Immature natural killer cell (primary cell): ENCODE results near the gene AOPEP. TPM values are rescaled to one million over a fixed set of nuclear protein-coding genes. Genes with fewer than 3 reads are reported as not detected.

Source experiments
- DNase-seq, 3 donors: peaks; one replicate each; pipeline ENCODE4 v3.0.0; 2022; ENCODE audit warnings: mixed read lengths in 1 of 3
- H3K27ac Mint-ChIP-seq, 6 donors: one replicate each; pipeline ENCODE4 v1.8.0; 2020; ENCODE audit warnings: mixed read lengths in 6 of 6, mild to moderate bottlenecking in 5 of 6, inconsistent platforms in 4 of 6, moderate library complexity in 3 of 6
- H3K27me3 Mint-ChIP-seq, 3 donors: one replicate each; pipeline ENCODE4 v1.8.0; 2020 to 2021; ENCODE audit warnings: low read depth in 3 of 3, mild to moderate bottlenecking in 3 of 3, mixed read lengths in 3 of 3, moderate library complexity in 3 of 3, inconsistent platforms in 1 of 3
- H3K36me3 Mint-ChIP-seq, 3 donors: one replicate each; pipeline ENCODE4 v1.8.0; 2020; ENCODE audit warnings: mixed read lengths in 3 of 3, inconsistent platforms in 2 of 3, mild to moderate bottlenecking in 2 of 3
- H3K4me1 Mint-ChIP-seq, 2 donors: one replicate each; pipeline ENCODE4 v1.8.0; 2020; ENCODE audit warnings: inconsistent platforms in 2 of 2, mild to moderate bottlenecking in 2 of 2, mixed read lengths in 2 of 2, moderate library complexity in 1 of 2
- H3K4me3 Mint-ChIP-seq, 5 donors: one replicate each; pipeline ENCODE4 v1.8.0; 2020; ENCODE audit warnings: mild to moderate bottlenecking in 5 of 5, mixed read lengths in 5 of 5, inconsistent platforms in 3 of 5, moderate library complexity in 3 of 5
- H3K9me3 Mint-ChIP-seq, 6 donors: one replicate each; pipeline ENCODE4 v1.8.0; 2020; ENCODE audit warnings: mild to moderate bottlenecking in 6 of 6, mixed read lengths in 6 of 6, inconsistent platforms in 4 of 6, moderate library complexity in 3 of 6
- polyA plus RNA-seq, 3 donors: library from polyadenylated mRNA; unstranded; fragments of 300-500 nt; fragmentation: Illumina TruSeq; gene quantifications; one replicate each; pipeline ENCODE4 v1.2.3, GENCODE V29; 2021

The AOPEP gene
- polyA plus RNA-seq, 3 donors from 2014 or later, result 4.1 to 6.5 (median 5.2) TPM

DNA sequence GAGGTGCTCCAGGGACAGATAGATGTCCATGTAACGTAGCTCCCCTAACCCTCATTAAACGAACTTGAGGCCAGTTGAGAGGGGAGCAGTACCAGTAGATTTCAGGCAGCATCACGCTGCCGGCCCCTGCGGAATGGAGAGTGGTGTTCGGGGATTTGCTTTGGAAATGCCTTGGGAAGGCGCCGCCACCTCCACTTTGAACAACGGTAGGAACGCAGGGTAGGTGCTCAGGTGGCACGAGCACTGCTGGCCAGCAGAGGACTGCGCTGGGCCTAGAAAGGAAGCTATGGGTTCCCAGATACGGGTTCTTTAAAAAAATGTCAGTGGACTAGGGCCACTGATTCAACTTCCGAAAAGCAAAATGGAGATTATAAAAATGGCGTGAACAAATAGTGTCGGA, 319.3 kb downstream of the AOPEP start:
- Mint-ChIP-seq H3K4me1 (peaks cover 12 to 22% of the 10 kb centered on the region in 2 donors), H3K27ac (no peak overlapping the region), H3K36me3 (peaks cover 3 to 7% (median 6%) of the 10 kb centered on the region in 3 donors), H3K9me3 (no peaks in the 10 kb centered on the region), H3K4me3 (no peak overlapping the region), H3K27me3 (peaks cover 0 to 12% (median 4%) of the 10 kb centered on the region in 3 donors)
- no peak for DNase-seq

DNA sequence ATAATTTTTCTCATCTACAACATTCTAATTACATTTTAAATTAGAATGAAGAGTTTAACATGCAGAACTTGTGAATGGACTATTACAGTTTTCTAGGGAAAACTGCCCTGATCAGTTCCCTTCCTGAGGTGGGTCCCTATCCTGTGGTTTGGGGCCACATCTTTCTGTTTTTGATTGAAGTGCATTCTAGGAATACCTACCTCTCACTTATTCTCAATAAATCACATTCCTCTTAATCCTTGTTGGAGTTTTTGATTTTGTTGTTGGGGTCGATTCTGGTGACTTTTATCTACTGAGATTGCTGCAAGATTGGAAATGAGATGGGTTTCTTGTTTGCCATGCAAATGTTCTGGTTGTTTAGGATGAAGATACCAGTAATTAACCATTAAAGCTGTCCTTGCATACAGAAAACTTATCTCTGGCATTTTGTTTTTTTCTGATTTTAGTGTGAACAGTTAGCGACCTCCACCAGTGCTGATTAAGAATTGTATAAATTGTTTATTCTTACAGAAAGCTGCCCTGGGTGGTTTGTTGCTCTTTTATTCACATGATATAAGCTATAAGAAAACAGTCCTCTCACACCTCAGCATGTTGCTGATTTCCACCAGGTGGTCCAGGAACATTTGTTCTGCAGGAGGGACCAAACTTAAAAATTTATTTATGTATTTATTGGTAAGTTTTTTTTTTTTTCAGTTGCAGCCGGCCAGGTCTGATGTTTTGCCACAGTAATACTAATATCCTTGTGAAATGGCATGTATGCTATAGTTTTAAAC, 321.1 kb downstream of the AOPEP start:
- H3K4me3 Mint-ChIP-seq, result peak overlapping the region; percentile 75 to 85 (median 85)
- peaks cover 0 to 10% (median 4%) of the 10 kb centered on the region in 3 donors for H3K27me3 Mint-ChIP-seq
- no peak overlapping the region for H3K27ac Mint-ChIP-seq
- H3K4me1 Mint-ChIP-seq, result peaks cover 12 to 22% of the 10 kb centered on the region in 2 donors
- no peaks in the 10 kb centered on the region for H3K9me3 Mint-ChIP-seq
- peaks cover 1 to 7% (median 6%) of the 10 kb centered on the region in 3 donors for H3K36me3 Mint-ChIP-seq
- no peak for DNase-seq

DNA sequence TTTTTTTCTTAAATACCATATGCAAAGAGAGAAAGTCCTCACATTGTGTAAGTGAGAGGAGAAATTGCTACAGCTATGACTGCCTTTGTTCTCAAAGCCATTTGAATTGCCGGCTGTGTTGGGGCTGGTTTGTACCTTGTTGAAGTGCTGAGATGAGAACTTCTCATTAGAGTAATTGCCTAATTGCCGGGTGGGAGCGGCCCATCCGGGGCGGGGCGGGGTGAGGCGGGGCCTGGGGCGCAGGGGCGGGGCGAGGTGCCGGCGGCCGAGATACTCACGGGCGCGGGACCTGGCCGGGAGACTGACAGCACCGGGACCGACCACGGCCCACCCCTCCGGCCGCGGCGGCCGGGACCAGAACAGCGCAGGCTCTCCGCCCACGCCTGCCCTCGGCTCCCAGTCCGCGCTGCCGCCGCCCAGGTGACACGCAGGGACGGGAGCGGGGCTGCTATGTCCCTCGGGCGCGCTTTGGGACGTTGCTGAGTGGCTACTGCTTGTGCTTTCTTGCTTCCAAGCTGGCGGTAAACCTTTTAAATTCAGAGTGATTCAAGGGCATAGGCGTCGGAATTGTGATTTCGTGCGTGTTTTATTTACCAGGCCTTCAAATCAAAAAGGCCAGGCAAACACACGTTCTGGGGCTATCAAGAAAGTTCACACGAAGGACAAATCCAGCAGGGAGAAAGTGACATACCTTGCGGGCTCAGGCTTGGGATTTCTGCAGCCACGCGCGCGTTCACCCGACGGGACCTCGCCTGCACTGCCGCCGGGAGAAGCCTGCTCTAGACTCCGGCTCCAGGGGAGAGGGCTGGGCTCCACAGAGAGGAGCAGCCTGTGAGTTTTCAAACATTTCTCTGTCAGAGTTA, 322.0 kb downstream of the AOPEP start:
- H3K9me3 Mint-ChIP-seq, result no peaks in the 10 kb centered on the region
- peak overlapping the region in 1 of 6 donors; percentile 41 for H3K27ac Mint-ChIP-seq
- peaks cover 12 to 22% of the 10 kb centered on the region in 2 donors for H3K4me1 Mint-ChIP-seq
- peak overlapping the region; percentile 80 to 88 (median 85) for H3K4me3 Mint-ChIP-seq
- peak; percentile 25 to 31 (median 30) for DNase-seq
- H3K27me3 Mint-ChIP-seq, result peaks cover 0 to 10% (median 4%) of the 10 kb centered on the region in 3 donors
- peaks cover 0 to 7% (median 6%) of the 10 kb centered on the region in 3 donors for H3K36me3 Mint-ChIP-seq

DNA sequence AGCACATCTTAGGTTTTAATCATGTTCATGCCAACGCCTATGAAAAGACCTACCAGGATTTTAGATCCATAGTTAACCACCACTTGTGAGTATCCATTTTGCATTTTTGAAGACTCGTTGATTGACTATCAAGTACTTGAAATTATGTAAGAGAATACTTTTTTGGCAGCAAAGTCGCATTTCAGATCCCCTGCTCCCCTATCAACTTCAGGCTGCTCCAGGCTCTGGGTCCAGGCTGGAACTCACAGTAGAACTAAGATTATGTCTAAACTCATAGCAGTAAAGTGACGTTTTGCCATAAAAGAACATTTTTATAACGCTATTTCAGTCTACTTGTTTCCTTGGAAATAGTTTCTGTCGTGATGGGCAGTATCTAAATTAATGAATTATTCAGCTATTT, 323.3 kb downstream of the AOPEP start:
- Mint-ChIP-seq H3K27ac (no peak overlapping the region), H3K4me1 (peaks cover 12 to 22% of the 10 kb centered on the region in 2 donors), H3K27me3 (peaks cover 0 to 10% (median 4%) of the 10 kb centered on the region in 3 donors), H3K9me3 (no peaks in the 10 kb centered on the region), H3K4me3 (peak overlapping the region in 2 of 5 donors; percentile 12 to 27), H3K36me3 (peaks cover 0 to 2% (median under 1%) of the 10 kb centered on the region in 3 donors)
- no peak for DNase-seq

DNA sequence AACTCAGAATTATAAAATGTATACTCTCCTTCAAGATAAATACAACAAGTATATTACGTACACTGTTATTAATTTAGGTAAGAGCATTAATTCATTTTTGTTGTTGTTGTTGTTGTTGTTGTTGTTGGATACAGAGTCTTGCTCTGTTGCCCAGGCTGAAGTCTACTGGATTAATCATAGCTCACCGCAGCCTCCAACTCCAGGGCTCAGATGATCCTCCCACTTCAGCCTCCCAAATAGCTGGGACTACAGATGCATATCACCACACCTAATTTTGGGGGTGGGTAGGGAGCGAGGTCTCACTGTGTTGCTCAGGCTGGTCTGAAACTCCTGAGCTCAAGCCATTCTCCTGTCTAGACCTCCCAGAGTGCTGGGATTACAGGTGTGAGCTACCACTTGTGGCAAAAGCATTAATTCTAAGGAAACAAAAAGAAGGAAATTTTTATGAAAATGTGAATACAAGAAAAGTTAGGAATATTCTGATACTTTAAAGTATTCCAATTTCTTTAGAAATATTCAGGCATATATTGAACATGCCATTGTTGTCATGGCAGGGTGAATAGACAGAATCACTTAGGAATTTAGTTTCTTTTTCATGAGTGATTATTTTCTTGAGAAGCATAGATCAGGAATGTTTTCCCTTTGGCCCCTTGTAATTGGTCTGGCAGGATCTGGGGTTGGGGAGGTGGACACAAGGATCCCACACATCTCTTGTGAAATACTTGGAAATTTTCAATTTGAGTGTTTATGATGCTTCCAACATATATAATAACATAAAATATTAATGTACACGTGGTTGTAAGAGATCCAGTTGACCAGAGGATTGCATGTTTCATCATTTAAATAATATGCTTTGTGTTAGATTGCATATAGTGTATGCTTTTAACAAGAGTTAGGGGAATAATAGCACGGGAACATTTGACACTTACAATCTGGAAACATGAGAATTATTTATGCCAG, 327.4 kb downstream of the AOPEP start:
- Mint-ChIP-seq H3K36me3 (peaks cover 0 to 3% (median 0%) of the 10 kb centered on the region in 3 donors), H3K27me3 (peaks cover 2 to 10% (median 6%) of the 10 kb centered on the region in 3 donors), H3K4me3 (no peak overlapping the region), H3K9me3 (no peaks in the 10 kb centered on the region), H3K4me1 (peaks cover 4 to 5% of the 10 kb centered on the region in 2 donors), H3K27ac (no peak overlapping the region)
- DNase-seq, result no peak

DNA sequence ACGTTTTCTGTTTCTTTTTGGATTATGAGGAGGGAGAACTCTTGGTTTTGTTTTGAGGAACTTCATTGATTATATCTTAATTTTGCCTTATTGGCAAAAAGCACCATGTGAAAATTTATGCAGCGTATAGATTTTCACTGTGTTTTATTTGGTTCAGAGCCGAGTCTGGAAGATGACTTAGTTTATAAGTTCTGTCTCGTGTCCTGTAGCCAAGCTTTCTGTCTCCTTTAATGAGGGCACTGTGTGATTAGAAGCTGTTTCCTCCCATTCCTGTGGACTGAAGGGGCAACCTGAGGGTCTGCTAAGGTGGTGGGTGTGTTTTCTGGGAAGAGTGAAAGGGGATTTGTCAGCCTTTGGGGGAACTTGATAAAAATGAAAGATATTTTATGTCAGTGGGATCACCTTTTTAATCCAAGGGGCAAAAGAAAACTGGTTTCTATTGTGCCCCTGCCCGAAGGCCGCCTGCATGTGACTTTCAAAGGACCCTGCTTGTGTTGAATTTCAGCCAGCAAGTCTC, 328.9 kb downstream of the AOPEP start:
- peaks cover 0 to 5% (median 2%) of the 10 kb centered on the region in 3 donors for H3K27me3 Mint-ChIP-seq
- DNase-seq, result no peak
- no peaks in the 10 kb centered on the region for H3K9me3 Mint-ChIP-seq
- H3K36me3 Mint-ChIP-seq, result peaks cover 0 to 3% (median 0%) of the 10 kb centered on the region in 3 donors
- no peak overlapping the region for H3K4me3 Mint-ChIP-seq
- H3K4me1 Mint-ChIP-seq, result no peaks in the 10 kb centered on the region
- H3K27ac Mint-ChIP-seq, result no peak overlapping the region

DNA sequence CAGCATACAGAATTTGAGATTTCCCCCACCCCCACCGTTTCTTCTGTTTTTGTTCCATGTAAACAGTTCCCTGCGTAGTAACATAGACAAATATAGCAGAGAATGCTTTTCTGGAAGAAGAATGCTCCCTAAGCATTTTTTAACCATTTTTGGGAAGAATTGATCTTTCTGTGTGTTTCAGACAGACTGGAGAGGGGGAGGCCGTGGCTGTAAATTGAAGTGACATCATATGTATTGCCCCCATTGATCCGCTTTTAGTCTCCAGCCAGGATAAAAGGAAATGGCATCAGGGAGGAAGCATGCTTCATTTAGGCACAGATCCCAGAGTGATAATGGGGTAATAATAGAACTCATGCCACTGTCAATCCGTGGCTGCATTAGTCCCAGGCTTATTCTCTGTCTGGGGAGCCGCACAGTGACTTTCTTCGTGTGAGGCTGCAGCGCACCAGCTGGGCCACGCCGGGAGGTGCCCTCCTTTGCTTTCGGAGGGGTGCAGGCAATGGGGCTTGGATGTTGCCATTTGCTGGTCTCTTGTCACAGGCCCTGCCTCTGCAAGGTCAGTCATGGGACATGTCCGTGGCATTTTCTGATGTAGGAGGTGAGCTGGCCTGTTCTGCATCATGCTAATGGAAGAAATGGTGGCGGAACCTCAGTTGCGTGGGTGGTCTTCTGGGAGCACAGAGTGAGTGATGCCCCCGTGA, 329.5 kb downstream of the AOPEP start:
- peaks cover 0 to 5% (median 0%) of the 10 kb centered on the region in 3 donors for H3K36me3 Mint-ChIP-seq
- DNase-seq, result no peak
- H3K4me3 Mint-ChIP-seq, result no peak overlapping the region
- no peak overlapping the region for H3K27ac Mint-ChIP-seq
- no peaks in the 10 kb centered on the region for H3K4me1 Mint-ChIP-seq
- no peaks in the 10 kb centered on the region for H3K9me3 Mint-ChIP-seq
- peaks cover 0 to 4% (median 2%) of the 10 kb centered on the region in 3 donors for H3K27me3 Mint-ChIP-seq

DNA sequence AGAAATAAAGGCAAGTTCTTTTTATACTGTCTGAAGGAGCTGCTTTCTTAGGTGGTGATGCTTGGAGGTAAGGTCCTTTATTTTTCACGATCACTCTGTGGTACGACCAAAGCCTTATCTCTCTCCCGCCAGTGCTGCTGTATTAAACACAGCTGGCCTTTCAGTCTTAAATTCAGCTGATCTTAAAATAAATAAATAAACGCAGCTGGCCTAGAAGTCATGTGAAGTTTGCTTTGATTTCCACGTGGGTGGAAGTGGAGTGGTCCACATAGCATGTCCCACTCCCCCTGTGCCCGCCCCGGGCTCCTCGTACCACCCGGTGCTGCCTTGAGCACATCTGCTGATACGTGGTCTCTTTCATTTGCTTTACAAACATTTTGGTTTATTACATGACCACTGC, 330.6 kb downstream of the AOPEP start:
- H3K9me3 Mint-ChIP-seq, result no peaks in the 10 kb centered on the region
- H3K27me3 Mint-ChIP-seq, result peaks cover 0 to 4% (median 2%) of the 10 kb centered on the region in 3 donors
- peaks cover 0 to 9% (median 0%) of the 10 kb centered on the region in 3 donors for H3K36me3 Mint-ChIP-seq
- no peak overlapping the region for H3K27ac Mint-ChIP-seq
- peaks cover 4 to 6% of the 10 kb centered on the region in 2 donors for H3K4me1 Mint-ChIP-seq
- no peak for DNase-seq
- H3K4me3 Mint-ChIP-seq, result no peak overlapping the region

DNA sequence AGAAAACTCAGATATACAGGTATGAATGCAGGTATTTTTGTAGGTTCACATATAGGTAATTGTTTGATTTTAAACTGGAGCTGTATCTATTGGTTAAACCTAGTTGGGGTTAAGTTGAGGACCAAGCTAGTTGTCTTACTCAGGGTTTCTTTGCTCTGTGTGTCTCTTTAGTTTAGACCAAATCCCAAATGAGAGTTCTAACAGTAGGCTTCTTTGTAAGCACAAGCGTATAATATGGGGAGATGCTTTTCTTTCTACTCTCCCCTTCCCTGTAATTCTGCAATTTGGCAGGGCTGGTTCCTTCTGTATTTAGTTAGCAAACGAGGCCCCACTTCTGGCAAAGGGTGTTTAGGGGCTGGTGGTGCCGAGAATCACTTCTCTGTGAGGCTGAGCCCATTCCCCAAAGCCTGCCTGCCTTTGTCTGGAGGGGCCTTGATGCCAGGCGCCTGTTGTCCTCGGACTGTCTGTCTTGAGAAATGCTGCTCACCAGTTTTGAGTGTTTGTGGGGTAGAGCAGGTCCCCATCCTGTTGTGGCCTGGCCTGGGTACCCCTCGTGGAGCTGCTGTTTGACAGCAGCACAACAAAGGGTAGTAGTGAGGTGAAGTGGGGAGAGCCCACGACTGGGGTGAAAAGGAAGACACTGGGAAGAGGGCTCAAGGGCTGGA, 331.8 kb downstream of the AOPEP start:
- DNase-seq, result no peak
- H3K9me3 Mint-ChIP-seq, result no peaks in the 10 kb centered on the region
- H3K4me3 Mint-ChIP-seq, result no peak overlapping the region
- H3K4me1 Mint-ChIP-seq, result peaks cover 6 to 14% of the 10 kb centered on the region in 2 donors
- peaks cover 0 to 4% (median 4%) of the 10 kb centered on the region in 3 donors for H3K27me3 Mint-ChIP-seq
- no peak overlapping the region for H3K27ac Mint-ChIP-seq
- peaks cover 0 to 9% (median 3%) of the 10 kb centered on the region in 3 donors for H3K36me3 Mint-ChIP-seq

DNA sequence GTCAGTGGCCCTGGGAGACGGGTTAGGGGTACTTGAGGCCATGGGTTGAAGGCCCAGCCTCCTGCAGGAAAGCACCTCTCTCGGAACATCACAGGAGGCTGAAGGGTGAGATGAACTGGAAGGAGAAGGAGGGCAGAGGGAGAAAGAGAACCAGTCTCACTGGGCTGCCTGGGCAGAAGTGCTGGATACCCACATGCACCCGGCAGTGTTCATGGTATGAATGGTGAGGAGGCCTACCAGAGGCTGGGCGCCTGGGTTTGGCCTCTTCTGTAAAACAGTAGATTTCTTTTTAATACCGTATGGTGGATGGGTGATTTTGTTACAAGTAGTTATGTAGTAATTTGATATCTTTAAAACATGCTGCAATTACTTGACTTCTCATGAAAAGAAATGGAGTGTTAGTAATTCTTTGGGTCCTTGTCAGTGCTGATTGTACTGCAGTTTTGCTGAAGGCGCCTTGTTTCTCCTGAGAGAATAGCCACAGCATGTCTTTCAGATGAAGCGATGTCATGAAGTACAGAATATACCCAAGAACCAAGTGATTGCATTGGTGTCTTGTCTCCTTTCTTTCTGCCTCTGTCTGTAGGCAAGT, 332.4 kb downstream of the AOPEP start:
- Mint-ChIP-seq H3K27me3 (peaks cover 0 to 4% (median 4%) of the 10 kb centered on the region in 3 donors), H3K36me3 (peaks cover 0 to 13% (median 9%) of the 10 kb centered on the region in 3 donors), H3K27ac (no peak overlapping the region), H3K9me3 (no peaks in the 10 kb centered on the region), H3K4me1 (peaks cover 6 to 14% of the 10 kb centered on the region in 2 donors), H3K4me3 (no peak overlapping the region)
- no peak for DNase-seq

DNA sequence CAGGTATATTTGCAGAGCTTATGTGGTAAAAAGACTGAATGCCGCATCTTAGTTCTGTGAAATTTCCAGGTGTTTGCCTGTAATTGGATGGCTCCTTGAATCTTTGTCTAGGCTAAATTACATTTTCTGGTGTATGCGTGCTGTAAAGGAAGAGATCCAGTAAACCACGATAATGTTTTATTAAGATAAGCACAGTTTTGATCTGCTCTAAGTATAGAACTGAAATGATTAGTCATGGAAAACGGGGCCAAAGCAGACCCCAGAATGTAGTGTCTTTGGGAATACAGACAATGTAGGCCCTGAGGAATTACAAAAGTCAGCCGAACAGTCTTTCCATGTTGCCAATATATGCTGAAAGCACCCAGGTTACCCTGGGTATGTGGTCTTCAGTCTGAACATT, 333.7 kb downstream of the AOPEP start:
- peaks cover 0 to 4% (median 4%) of the 10 kb centered on the region in 3 donors for H3K27me3 Mint-ChIP-seq
- no peaks in the 10 kb centered on the region for H3K9me3 Mint-ChIP-seq
- peaks cover 6 to 14% of the 10 kb centered on the region in 2 donors for H3K4me1 Mint-ChIP-seq
- peaks cover 0 to 11% (median 9%) of the 10 kb centered on the region in 3 donors for H3K36me3 Mint-ChIP-seq
- DNase-seq, result no peak
- peak overlapping the region in 1 of 6 donors; percentile 33 for H3K27ac Mint-ChIP-seq
- H3K4me3 Mint-ChIP-seq, result no peak overlapping the region
